Inflammatory macrophage (primary cell): ENCODE results near the gene AFG3L2.
"Not testable (repeated sequence)": the region's sequence is repeated elsewhere in the genome, so short reads cannot be mapped to it uniquely, and the experiment has no call there.

Experiments
- DNase-seq, 2 donors: peaks; one replicate each; pipeline ENCODE4 v3.0.0-alpha.2; 2020 to 2022
- total RNA-seq, 18 experiments: gene quantifications; one replicate each; lab custom pipeline; 2026; ENCODE audit warnings: mixed read lengths in 6 of 18, inconsistent platforms in 2 of 18; lab: John Stamatoyannopoulos, UW

Gene AFG3L2
- 44.6 to 167 (median 130) reads per million in 18 experiments for total RNA-seq

DNA sequence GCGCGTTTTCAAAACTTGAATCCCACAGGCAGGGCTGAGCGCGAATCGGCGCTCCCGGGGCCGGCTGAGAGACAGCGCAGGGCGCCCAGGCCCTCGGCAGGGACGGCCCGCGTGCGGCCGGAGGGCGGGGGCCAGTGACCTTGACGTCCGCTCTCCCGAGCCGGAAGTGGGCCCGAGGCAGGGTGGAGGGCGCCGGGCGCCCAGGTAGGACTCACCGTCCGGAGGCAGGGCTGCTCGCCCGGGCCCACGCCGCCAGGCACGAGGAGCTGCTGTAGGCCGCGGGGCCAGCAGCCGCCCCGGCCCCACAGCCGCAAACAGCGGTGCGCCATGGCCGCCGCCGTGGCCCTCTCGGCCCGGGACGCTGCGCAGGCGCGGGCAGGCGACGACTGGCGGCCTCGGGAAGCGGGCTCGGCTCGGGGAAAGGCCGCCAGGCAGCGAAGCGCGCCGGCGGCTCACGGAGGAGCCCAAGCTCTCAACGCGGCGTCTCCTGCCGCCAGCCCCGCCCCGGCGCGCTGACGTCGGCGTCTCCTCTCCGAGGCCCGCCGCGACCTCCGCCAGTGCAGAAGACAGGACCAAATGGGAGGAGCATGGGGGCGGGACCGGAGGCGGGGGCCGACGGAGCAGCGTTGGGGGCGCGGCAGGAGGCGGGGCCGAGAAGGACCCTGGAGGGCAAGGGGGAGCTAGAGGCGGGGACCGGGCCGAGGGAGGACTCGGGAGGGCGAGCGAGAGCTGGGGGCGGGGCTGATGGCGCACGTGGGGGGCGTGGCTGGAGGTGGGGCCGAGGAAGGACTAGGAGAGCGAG is at the start of gene AFG3L2:
AFG3L2 (minus strand) TSS at position 474 of the 802 bp plus-strand sequence; CDS start at position 329, 145 bp downstream.
- peak; percentile 99 to 100 for DNase-seq

DNA sequence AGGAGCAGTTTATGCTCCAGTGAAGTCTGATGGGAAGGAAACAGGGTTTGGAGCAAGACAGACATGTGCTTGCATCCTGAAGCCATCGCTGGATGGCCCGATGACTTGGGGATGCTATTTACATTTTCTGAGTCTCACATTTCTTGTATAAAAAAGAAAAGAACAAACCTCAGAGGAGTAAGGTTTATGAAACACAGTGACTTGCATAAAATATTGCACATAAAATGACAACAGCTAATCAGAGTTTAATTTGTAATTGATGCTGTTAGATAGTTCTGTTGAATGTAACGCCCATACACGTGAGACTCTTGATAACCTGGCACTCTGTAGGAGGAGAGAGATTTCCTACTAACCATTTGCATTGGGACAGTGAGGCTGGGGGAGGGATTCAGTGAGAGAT is 47.2 kb upstream of the AFG3L2 start:
- DNase-seq = no peak

DNA sequence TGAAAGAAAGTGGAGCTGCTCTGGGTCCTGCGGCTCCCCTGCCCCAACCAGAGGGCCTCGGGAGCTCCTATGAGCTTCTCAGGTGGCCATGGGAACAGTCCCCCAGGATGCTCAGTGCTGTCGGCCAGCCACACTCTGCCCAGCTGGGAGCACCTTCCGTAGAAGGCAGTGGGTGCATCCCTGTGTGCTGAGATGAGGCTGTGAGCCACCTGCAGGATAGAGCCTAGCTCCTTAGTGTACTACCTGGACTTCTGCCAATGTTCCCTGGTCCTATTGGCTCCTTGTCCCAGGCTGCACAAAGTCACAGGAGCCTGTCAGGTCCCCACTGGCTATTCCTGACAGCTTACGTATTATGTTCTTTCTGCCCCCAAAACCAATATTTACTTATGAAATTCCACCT is 46.8 kb upstream of the AFG3L2 start:
- no peak for DNase-seq

- DNase-seq = no peak
Observed at GRCh38 chr18:12423393-12423792, 46.4 kb upstream of the AFG3L2 start.

- peak; percentile 27 to 44 for DNase-seq
Observed at GRCh38 chr18:12422936-12423335, 45.9 kb upstream of the AFG3L2 start.

GRCh38 chr18:12421732-12422131 is 44.7 kb upstream of the AFG3L2 start:
- DNase-seq = no peak

DNA sequence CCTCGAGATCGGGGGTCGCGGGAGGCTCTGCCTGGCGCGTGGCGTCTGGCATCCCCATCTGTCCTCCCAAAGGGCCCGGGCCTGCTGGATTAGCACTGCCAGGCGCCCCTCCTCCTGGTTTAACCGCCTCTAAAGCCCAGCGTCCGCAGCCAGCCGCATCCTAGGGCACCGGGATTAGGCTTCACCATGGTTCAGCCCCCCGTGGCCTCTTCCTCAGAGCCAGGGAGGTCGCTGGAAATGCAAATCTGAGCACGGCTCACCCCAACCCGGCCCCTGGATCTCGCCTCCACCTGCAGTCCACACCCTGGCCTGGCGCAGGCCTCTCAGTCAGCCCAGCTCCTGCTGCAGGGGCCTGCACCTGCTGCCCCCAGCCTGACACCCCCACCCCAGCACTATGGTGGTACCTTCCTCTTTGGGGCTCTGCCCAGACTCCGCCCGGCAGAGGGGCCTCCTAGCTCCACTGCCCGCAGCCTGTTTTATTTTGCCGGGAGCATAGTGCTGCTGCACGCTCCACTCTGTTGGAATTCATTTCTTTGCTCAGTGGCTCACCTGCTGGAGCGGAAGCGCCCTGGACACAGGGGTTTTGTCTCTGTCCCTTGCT is 43.9 kb upstream of the AFG3L2 start:
- DNase-seq = no peak

DNA sequence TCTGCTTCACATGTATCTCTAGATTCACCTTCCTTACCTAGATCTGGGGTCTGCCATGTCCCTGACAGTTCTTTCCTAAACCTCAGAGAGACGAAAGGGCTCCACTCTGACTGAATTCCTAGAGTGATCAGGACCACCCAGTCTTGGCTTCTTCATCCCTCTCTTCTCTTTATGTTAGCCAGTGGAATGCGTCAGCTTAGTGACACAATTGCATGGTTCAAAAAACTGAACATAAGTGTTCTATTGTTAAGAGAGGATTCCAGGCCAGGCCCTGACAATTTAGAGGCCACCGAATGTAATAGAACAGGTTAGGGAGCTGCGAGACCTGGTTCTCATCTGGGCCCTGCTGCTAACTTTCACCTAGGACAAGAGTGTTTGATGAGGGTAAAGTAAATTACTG is 40.7 kb upstream of the AFG3L2 start:
- no peak for DNase-seq

DNA sequence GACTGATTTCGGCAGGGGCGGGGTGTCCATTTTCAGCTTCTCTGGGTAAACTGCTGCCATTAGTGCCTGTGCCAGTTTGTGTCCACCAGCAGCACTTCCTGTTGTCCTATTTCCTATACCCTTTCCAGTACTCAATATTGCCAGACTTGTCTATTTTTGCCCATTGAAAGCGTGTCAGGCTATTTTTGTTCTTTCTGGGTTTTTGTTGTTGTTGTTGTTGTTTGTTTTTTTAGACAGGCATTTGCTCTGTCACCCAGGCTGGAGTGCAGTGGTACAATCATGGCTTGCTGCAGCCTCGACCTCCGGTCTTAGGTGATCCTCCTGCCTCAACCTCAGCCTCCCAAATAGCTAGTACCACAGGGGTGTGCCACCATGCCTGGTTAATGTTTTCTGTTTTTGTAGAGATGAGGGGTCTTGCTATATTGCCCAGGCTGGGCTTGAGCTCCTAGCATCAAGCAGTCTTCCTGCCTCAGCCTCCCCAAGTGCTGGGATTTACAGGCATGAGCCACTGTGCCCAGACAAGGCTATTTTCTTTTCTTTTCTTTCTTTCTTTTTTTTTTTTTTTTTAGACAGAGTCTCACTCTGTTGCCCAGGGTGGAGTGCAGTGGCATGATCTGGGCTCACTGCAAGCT is 39.2 kb upstream of the AFG3L2 start:
- no peak for DNase-seq

DNA sequence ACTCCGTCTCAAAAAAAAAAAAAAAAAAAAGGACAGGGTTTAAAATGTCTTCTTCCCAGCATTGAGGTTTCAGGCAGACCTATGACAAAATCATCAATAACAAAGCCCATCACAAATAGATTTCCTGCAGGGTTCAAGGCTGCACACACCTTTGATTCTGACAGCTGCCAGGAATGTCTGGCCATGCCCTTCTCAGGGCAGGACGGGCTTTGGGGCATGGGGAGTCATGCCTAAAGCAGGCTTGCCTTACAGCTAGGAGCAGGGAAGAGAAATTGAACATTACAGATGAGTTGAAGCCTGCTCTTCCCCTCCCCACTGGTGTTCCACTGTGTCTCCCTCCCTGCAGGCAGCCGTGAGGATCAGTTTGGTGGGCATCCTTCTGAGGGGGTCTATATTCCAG is 34.4 kb upstream of the AFG3L2 start:
- no peak for DNase-seq

DNA sequence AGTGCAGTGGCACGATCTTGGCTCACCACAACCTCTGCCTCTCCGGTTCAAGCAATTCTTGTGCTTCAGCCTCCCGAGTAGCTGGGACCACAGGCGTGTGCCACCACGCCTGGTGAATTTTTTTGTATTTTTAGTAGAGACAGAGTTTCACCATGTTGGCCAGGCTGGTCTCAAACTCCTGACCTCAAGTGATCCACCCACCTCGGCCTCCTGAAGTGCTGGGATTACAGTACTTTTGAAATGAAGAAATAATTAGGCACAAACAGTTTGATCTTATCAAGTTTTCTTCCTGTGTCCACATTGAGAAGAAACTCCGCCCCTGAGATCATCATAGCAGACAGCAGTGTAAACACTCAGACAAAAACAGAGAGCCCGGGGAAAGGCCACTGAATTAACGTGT is 33.7 kb upstream of the AFG3L2 start:
- not testable (repeated sequence) for DNase-seq

- DNase-seq = no peak
Observed at GRCh38 chr18:12410081-12410481, 33.1 kb upstream of the AFG3L2 start.

- DNase-seq = no peak
Observed at GRCh38 chr18:12409469-12409868, 32.4 kb upstream of the AFG3L2 start.

DNA sequence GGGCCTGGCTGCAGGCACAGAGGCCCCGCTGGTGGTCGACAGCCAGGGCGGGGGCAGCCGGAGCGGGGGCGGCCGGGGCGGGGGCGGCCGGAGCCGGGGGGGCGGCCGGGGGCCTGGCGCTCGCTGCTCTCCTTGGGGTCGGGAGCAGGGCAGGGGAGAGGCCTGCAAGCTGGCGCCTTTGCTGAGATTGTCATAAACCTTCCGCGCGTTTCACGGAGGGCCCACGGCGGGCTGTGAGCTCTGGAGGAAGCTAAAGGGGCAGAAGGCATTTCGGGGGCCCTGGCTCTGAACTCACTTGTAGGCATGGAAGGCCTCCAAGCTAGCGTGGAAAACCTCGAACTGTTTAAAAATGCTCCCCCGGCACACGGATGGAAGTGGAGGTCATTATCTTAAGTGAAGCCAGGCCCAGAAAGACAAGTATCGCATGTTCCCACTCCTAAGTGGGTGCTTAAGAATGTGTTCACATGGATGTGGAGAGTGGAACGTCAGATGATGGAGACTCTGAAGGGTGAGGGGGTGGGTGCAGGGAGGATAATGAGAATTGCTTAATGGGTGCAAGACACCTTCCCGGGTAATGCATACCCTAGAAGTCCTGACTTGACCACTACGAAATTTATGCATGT is 31.3 kb upstream of the AFG3L2 start:
- peak in 1 of 2 donors; percentile 33 for DNase-seq

DNA sequence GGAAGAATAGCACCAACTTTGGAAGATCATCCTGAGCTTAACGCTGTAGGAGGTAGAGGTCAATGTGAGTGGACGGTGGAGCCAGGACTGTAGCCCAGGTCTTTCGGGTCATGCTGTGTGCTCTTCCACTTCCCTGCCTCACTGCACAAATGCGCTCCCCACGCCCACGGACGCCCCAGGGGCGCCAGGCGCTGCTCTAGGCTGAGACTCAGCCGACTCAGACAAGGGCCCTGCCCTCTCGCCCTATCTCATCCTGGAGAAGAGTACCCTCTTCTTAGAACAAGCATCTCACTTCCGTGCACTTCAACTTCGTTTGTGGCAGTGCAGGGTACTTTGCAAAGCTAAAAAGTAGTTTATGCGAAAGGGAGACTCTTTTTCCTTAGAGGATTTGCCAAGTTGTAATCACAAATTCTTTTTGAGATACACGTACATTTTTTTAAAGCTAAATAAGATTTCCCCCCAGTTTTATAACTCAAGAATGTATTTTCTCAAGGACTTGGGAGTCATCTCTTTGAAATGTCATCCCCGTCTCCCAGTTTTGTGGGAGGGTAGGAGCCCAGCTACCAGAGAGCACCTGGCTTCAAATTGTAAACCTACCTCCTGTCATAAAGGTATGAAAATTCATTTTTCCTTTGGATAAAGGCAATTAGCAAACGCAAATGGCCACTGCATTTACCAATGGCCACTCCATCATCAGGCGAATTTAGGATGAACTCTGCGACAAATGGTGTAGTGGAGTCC is 29.5 kb upstream of the AFG3L2 start:
- peak in 1 of 2 donors; percentile 38 for DNase-seq

DNA sequence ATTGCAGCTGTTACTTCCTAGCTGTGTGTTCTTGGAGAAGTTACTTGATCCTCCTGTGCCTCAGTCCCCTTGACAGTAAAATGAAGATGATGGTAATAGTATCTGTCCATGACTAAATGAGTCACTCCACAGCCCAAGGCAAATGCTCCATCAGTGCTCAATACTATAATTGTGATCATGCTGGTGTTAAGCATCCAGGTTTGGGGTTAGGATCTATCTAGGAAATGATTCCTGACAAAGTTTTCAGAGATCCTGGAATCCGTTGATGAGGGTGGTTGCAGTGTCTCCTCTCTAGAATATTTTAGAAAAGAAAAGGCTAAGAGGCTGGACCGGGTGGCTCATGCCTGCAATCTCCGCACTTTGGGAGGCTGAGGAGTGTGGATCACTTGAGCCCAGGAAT is 28.0 kb upstream of the AFG3L2 start:
- DNase-seq = no peak

GRCh38 chr18:12403601-12404506 is 26.8 kb upstream of the AFG3L2 start:
- peak; percentile 62 to 77 for DNase-seq

DNA sequence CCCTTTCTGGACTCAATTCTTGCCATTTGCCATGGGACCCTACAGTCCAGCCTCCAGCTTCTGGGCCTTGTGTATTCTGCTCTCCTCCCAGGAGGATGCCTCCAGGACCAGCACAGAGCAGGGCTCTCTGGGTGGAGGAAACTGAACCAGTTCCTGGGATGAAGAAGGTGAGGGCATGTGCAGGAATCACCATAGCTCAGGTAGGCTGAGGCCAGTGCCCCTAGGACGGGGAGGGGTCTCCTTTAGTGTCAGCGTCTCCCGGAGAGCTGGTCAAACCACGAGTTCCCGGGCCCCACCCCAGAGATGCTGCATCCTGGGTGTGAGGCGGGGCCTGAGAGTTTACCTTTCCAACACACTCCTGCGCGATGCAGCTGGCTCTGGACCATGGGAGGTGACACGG is 24.9 kb upstream of the AFG3L2 start:
- DNase-seq = no peak

DNA sequence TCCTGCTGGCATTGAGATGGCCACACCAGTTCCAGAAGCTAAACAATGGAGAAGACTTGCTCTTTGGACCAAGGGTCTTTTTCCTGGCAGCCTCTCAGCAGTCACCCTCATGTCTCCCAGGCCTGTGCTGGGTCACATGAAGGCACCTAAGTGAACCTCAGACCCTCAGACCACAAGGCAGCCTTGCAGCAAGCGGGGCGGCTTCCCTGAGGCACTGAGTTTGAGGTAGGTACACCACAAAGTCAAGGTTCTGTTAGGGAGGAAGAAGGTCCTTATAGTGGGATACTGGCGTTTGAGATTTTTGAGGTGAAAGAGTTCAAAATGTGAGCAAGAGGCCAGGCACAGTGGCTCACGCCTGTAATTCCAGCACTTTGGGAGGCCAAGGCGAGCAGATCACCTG is 22.2 kb upstream of the AFG3L2 start:
- DNase-seq = no peak

GRCh38 chr18:12398625-12399024 is 21.6 kb upstream of the AFG3L2 start:
- DNase-seq = no peak

- no peak for DNase-seq
Observed at GRCh38 chr18:12397793-12398192, 20.8 kb upstream of the AFG3L2 start.
